Measurements from ENCODE around the gene ZBTB43.

- no peak for TF ChIP-seq RCOR1 (IDR thresholded peaks at IDR 0.05; ENCODE audit: insufficient replicate concordance, low read length)
- TF ChIP-seq CTCF (conservative IDR thresholded peaks at IDR 0.05; ENCODE audit: low read depth, low read length) = no peak
- no peak for TF ChIP-seq POLR2A (IDR thresholded peaks at IDR 0.05; ENCODE audit: low read depth, low read length)
- TF ChIP-seq RAD21 (IDR thresholded peaks at IDR 0.05; ENCODE audit: low read length) = no peak
- TF ChIP-seq BHLHE40 (IDR thresholded peaks at IDR 0.05; ENCODE audit: low read depth, low read length) = no peak
- no peak for TF ChIP-seq CEBPB (IDR thresholded peaks at IDR 0.05; ENCODE audit: low read depth, low read length)
Measured at GRCh38 chr9:126838895-126839294, 34.1 kb downstream of the ZBTB43 start.

All from IMR-90 (cell line).